ENCODE measurements around the gene IFNA1.
"Not testable (repeated sequence)": the region's sequence is repeated elsewhere in the genome, so short reads cannot be mapped to it uniquely, and the experiment has no call there.

IFNA1 gene

GRCh38 chr9:21413151-21413550 is 27.1 kb upstream of the IFNA1 start:
- WGBS, 2 experiments: 78 to 80% methylated on average over 4 of the region's 4 CpGs
- no peaks in the 10 kb centered on the region for H3K9me3 ChIP-seq (ENCODE audit: control insufficient read depth, low read length)
- no peak overlapping the region for H3K27ac ChIP-seq (ENCODE audit: insufficient read depth, low read depth, low read length, poor library complexity, severe bottlenecking)
- H3K4me1 ChIP-seq (ENCODE audit: control insufficient read depth, insufficient read depth, low read length): peaks cover 5% of the 10 kb centered on the region
- H3K4me3 ChIP-seq (ENCODE audit: insufficient read depth, low read depth, low read length): no peak overlapping the region
- H3K36me3 ChIP-seq (ENCODE audit: control insufficient read depth, insufficient read depth, low read length): no peaks in the 10 kb centered on the region
- H3K27me3 ChIP-seq (ENCODE audit: control insufficient read depth, insufficient read depth, low read length, poor library complexity, severe bottlenecking): no peaks in the 10 kb centered on the region

GRCh38 chr9:21413624-21414023 is 26.6 kb upstream of the IFNA1 start:
- no peak overlapping the region for H3K27ac ChIP-seq (ENCODE audit: insufficient read depth, low read depth, low read length, poor library complexity, severe bottlenecking)
- no peaks in the 10 kb centered on the region for H3K9me3 ChIP-seq (ENCODE audit: control insufficient read depth, low read length)
- no peaks in the 10 kb centered on the region for H3K27me3 ChIP-seq (ENCODE audit: control insufficient read depth, insufficient read depth, low read length, poor library complexity, severe bottlenecking)
- H3K4me1 ChIP-seq (ENCODE audit: control insufficient read depth, insufficient read depth, low read length): peaks cover 5% of the 10 kb centered on the region
- WGBS, 2 experiments: 69 to 71% methylated on average over 5 of the region's 5 CpGs
- H3K4me3 ChIP-seq (ENCODE audit: insufficient read depth, low read depth, low read length): no peak overlapping the region
- no peaks in the 10 kb centered on the region for H3K36me3 ChIP-seq (ENCODE audit: control insufficient read depth, insufficient read depth, low read length)

- WGBS, 2 experiments: 94 to 96% methylated on average over 2 of the region's 2 CpGs
Observed at GRCh38 chr9:21414220-21414940, 25.9 kb upstream of the IFNA1 start.

GRCh38 chr9:21415493-21416267 is 24.6 kb upstream of the IFNA1 start:
- H3K4me1 ChIP-seq (ENCODE audit: control insufficient read depth, insufficient read depth, low read length): peaks cover 5% of the 10 kb centered on the region
- H3K36me3 ChIP-seq (ENCODE audit: control insufficient read depth, insufficient read depth, low read length): no peaks in the 10 kb centered on the region
- H3K27me3 ChIP-seq (ENCODE audit: control insufficient read depth, insufficient read depth, low read length, poor library complexity, severe bottlenecking): no peaks in the 10 kb centered on the region
- 97% methylated on average over 4 to 5 of the region's 5 CpGs for WGBS, 2 experiments
- no peak overlapping the region for H3K27ac ChIP-seq (ENCODE audit: insufficient read depth, low read depth, low read length, poor library complexity, severe bottlenecking)
- no peaks in the 10 kb centered on the region for H3K9me3 ChIP-seq (ENCODE audit: control insufficient read depth, low read length)
- H3K4me3 ChIP-seq (ENCODE audit: insufficient read depth, low read depth, low read length): no peak overlapping the region

More at GRCh38 chr9:21414220-21414940, 25.9 kb upstream of the IFNA1 start:
- no peaks in the 10 kb centered on the region for H3K9me3 ChIP-seq (ENCODE audit: control insufficient read depth, low read length)
- H3K27ac ChIP-seq (ENCODE audit: insufficient read depth, low read depth, low read length, poor library complexity, severe bottlenecking): no peak overlapping the region
- no peaks in the 10 kb centered on the region for H3K36me3 ChIP-seq (ENCODE audit: control insufficient read depth, insufficient read depth, low read length)
- H3K27me3 ChIP-seq (ENCODE audit: control insufficient read depth, insufficient read depth, low read length, poor library complexity, severe bottlenecking): no peaks in the 10 kb centered on the region
- peaks cover 5% of the 10 kb centered on the region for H3K4me1 ChIP-seq (ENCODE audit: control insufficient read depth, insufficient read depth, low read length)
- H3K4me3 ChIP-seq (ENCODE audit: insufficient read depth, low read depth, low read length): no peak overlapping the region

- WGBS, 2 experiments: 96% methylated on average over 1 of the region's 1 CpG; no CpG with 5 or more reads in 1 of the 2 experiments
- Histone ChIP-seq H3K27me3 (ENCODE audit: control insufficient read depth, insufficient read depth, low read length, poor library complexity, severe bottlenecking) (no peaks in the 10 kb centered on the region), H3K36me3 (ENCODE audit: control insufficient read depth, insufficient read depth, low read length) (no peaks in the 10 kb centered on the region), H3K9me3 (ENCODE audit: control insufficient read depth, low read length) (no peaks in the 10 kb centered on the region), H3K4me3 (ENCODE audit: insufficient read depth, low read depth, low read length) (no peak overlapping the region), H3K27ac (ENCODE audit: insufficient read depth, low read depth, low read length, poor library complexity, severe bottlenecking) (no peak overlapping the region), H3K4me1 (ENCODE audit: control insufficient read depth, insufficient read depth, low read length) (peaks cover under 1% of the 10 kb centered on the region)
Observed at GRCh38 chr9:21428235-21428634, 12.0 kb upstream of the IFNA1 start.

GRCh38 chr9:21429191-21429590 is 11.0 kb upstream of the IFNA1 start:
- Histone ChIP-seq H3K9me3 (ENCODE audit: control insufficient read depth, low read length) (no peaks in the 10 kb centered on the region), H3K4me3 (ENCODE audit: insufficient read depth, low read depth, low read length) (no peak overlapping the region), H3K27me3 (ENCODE audit: control insufficient read depth, insufficient read depth, low read length, poor library complexity, severe bottlenecking) (no peaks in the 10 kb centered on the region), H3K4me1 (ENCODE audit: control insufficient read depth, insufficient read depth, low read length) (peaks cover 2% of the 10 kb centered on the region), H3K27ac (ENCODE audit: insufficient read depth, low read depth, low read length, poor library complexity, severe bottlenecking) (no peak overlapping the region), H3K36me3 (ENCODE audit: control insufficient read depth, insufficient read depth, low read length) (no peaks in the 10 kb centered on the region)
- 86 to 92% methylated on average over 2 of the region's 2 CpGs for WGBS, 2 experiments

GRCh38 chr9:21432672-21433425 is 7.4 kb upstream of the IFNA1 start:
- WGBS, 2 experiments: 92 to 97% methylated on average over 2 of the region's 2 CpGs
- H3K9me3 ChIP-seq (ENCODE audit: control insufficient read depth, low read length): no peaks in the 10 kb centered on the region
- H3K27ac ChIP-seq (ENCODE audit: insufficient read depth, low read depth, low read length, poor library complexity, severe bottlenecking): no peak overlapping the region
- H3K4me1 ChIP-seq (ENCODE audit: control insufficient read depth, insufficient read depth, low read length): peaks cover 2% of the 10 kb centered on the region
- H3K27me3 ChIP-seq (ENCODE audit: control insufficient read depth, insufficient read depth, low read length, poor library complexity, severe bottlenecking): no peaks in the 10 kb centered on the region
- no peaks in the 10 kb centered on the region for H3K36me3 ChIP-seq (ENCODE audit: control insufficient read depth, insufficient read depth, low read length)
- H3K4me3 ChIP-seq (ENCODE audit: insufficient read depth, low read depth, low read length): no peak overlapping the region

GRCh38 chr9:21434202-21435014 is 5.8 kb upstream of the IFNA1 start:
- H3K4me1 ChIP-seq (ENCODE audit: control insufficient read depth, insufficient read depth, low read length): peaks cover 2% of the 10 kb centered on the region
- H3K27me3 ChIP-seq (ENCODE audit: control insufficient read depth, insufficient read depth, low read length, poor library complexity, severe bottlenecking): no peaks in the 10 kb centered on the region
- H3K36me3 ChIP-seq (ENCODE audit: control insufficient read depth, insufficient read depth, low read length): no peaks in the 10 kb centered on the region
- no peaks in the 10 kb centered on the region for H3K9me3 ChIP-seq (ENCODE audit: control insufficient read depth, low read length)
- WGBS, 2 experiments: 64 to 70% methylated on average over 8 to 9 of the region's 9 CpGs
- H3K27ac ChIP-seq (ENCODE audit: insufficient read depth, low read depth, low read length, poor library complexity, severe bottlenecking): no peak overlapping the region
- H3K4me3 ChIP-seq (ENCODE audit: insufficient read depth, low read depth, low read length): no peak overlapping the region

- not testable (repeated sequence) for H3K4me3 ChIP-seq (ENCODE audit: insufficient read depth, low read depth, low read length); H3K36me3 ChIP-seq (ENCODE audit: control insufficient read depth, insufficient read depth, low read length); H3K27ac ChIP-seq (ENCODE audit: insufficient read depth, low read depth, low read length, poor library complexity, severe bottlenecking); H3K27me3 ChIP-seq (ENCODE audit: control insufficient read depth, insufficient read depth, low read length, poor library complexity, severe bottlenecking); H3K4me1 ChIP-seq (ENCODE audit: control insufficient read depth, insufficient read depth, low read length); H3K9me3 ChIP-seq (ENCODE audit: control insufficient read depth, low read length)
- WGBS, 2 experiments: 81 to 84% methylated on average over 4 to 7 of the region's 7 CpGs
Observed at GRCh38 chr9:21435015-21435383, 5.2 kb upstream of the IFNA1 start.

Data from ectodermal cell (in vitro differentiated cells).